Measurements from ENCODE around the gene TGM5.
"Not testable (repeated sequence)": the region's sequence is repeated elsewhere in the genome, so short reads cannot be mapped to it uniquely, and the experiment has no call there.

Gene TGM5

DNA sequence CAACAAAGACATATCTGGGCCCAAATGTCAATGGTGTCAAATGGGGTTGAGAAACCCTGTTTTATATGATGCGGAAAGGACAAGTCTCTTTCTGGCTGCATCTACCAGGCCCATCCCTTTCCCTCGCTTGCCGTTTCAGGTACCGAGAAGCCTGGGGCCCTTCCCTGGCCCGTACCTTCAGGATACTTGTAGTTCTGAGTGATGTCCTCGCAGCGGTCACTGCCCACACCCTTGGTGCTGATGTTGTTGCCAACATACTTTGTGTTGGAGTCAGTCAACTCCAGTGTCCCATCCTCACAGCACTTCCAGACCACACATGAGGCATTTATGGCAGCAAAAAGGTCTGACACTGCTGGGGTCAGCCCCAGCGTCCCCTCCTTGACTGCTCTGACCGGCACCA, 59.7 kb downstream of the TGM5 start:
- no peak for DNase-seq (ENCODE audit: low spot score in 2 of 2)
- Mint-ChIP-seq H3K4me1 (peaks cover 9% of the 10 kb centered on the region), H3K9me3 (no peaks in the 10 kb centered on the region), H3K27ac (no peak overlapping the region), H3K4me3 (no peak overlapping the region), H3K36me3 (no peaks in the 10 kb centered on the region)
- no peak for ATAC-seq

DNA sequence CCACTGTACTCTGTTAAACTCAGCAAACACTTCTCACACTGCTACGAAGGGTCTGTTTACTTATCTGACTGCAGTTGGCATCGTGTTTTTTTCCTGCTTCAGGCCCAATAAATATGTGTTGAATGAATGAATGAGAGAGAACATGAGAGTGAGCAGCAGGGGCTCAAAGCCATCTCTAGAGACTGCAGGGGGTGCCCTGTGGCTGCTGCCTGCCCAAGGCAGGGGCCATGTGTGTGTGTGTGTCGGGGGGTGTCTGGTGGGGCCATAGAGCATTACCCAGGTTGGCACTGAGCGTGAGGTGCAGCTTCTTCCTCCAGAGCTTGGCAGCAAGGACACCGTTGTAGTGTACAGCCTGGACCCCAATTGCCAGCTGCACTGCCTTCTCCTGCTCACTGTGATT, 60.7 kb downstream of the TGM5 start:
- ATAC-seq (no peak), DNase-seq (ENCODE audit: low spot score in 2 of 2) (no peak)
- Mint-ChIP-seq H3K27ac (no peak overlapping the region), H3K36me3 (no peaks in the 10 kb centered on the region), H3K4me3 (no peak overlapping the region), H3K4me1 (peaks cover 9% of the 10 kb centered on the region), H3K9me3 (no peaks in the 10 kb centered on the region)

DNA sequence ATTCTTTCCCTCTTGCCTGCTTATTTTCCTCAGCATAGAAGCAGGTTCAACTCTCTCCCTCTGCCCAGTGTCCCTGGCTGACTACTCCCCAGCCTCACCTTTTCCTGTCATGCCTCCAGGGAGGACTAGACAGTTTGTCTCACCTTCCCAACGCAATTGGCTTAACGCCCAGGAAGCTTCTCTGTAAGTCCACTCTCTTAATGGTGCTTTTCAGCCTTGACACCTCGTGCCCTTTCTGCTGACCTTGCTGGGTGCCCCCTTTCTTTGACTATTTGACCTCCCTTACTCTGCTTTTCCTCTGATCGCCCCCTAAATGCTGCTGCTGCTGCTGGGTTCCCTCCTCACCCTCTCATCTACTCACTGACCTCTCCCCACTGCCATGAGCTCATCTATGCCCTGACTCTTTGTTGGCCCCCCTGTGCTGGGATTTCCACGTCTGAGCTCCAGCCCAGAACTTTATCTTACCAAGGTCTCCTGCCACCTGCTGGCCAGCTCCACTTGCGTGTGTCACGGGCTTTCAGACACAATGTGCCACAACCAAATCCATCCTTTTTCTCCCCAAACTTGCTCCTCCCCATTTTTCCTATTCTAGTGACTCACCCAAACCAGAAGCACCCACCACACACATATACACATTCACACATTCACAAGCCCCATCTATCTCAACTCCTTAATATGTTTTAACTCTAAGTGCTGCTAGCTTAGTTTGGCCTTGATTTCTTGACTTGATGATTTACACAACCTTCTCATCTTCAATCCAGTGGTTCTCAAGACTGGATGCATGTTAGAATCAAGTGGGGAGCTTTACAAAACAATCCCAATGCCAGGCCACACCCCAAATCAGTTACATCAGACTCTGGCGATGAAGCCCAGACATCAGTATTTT, 62.5 kb downstream of the TGM5 start:
- H3K9me3 Mint-ChIP-seq: no peaks in the 10 kb centered on the region
- DNase-seq (ENCODE audit: low spot score in 2 of 2) (peak in 1 of 2 donors; percentile 58), ATAC-seq (peak; percentile 70)
- H3K4me3 Mint-ChIP-seq: no peak overlapping the region
- H3K36me3 Mint-ChIP-seq: no peaks in the 10 kb centered on the region
- H3K4me1 Mint-ChIP-seq: peaks cover 18% of the 10 kb centered on the region
- H3K27ac Mint-ChIP-seq: no peak overlapping the region

DNA sequence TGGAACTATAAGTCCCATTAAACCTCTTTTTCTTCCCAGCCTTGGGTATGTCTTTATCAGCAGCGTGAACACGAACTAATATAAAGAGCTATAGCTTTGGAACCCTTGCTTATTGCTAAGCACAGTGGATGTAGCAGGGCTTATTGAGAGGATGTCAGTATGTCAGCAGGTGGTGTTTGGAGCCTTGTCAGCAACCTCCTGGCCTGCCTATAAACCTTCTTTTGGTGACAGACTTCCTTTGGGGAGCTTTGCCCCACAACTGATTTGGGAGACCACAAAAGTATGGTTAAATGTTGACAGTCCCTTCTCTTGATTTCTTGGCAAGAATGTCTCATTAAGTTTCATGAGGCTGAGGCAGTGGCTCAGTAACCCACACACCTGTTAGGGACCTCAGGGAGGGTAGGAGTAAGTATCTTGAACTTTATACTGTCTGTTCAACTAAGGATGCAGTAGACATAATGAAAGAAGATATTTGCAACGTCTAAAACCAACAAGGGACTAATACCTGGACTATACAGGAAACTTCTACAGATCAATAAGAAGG, 66.7 kb downstream of the TGM5 start:
- peak; percentile 70 for ATAC-seq
- Mint-ChIP-seq H3K27ac (no peak overlapping the region), H3K4me3 (no peak overlapping the region), H3K9me3 (no peaks in the 10 kb centered on the region), H3K4me1 (peaks cover 18% of the 10 kb centered on the region), H3K36me3 (peaks cover 28% of the 10 kb centered on the region)
- DNase-seq (ENCODE audit: low spot score in 2 of 2): peak in 1 of 2 donors; percentile 44

DNA sequence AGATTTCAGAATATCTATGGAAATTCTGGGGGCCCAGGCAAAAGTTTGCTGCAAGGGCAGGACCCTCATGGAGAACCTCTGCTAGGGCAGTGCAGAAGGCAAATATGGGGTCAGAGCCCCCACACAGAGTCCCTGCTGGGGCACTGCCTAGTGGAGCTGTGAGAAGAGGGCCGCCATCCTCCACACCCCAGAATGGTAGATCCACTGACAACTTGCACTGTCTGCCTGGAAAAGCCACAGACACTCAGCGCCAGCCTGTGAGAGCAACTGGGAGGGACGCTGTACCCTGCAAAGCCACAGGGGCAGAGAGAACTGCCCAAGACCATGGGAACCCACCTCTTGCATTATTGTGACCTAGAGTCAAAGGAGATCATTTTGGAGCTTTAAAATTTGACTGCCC, 67.7 kb downstream of the TGM5 start:
- ATAC-seq (no peak), DNase-seq (ENCODE audit: low spot score in 2 of 2) (no peak)
- Mint-ChIP-seq H3K4me1 (peaks cover 10% of the 10 kb centered on the region), H3K9me3 (no peaks in the 10 kb centered on the region), H3K36me3 (peaks cover 39% of the 10 kb centered on the region), H3K27ac (no peak overlapping the region), H3K4me3 (no peak overlapping the region)

DNA sequence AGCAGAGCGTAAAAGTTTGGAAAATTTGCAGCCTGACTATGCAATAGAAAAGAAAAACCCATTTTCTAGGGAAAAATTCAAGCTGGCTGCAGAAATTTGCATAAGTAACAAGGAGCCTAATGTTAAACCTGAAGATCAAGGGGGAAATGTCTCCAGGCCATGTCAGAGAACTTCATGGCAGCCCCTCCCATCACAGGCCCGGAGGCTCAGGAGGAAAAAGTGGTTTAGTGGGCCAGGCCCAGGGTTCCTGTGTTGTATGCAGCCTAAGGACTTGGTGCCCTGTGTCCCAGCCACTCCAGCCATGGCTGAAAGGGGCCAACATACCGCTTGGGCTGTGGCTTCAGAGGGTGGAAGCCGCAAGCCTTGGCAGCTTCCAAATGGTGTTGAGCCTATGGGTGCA, 68.2 kb downstream of the TGM5 start:
- H3K4me3 Mint-ChIP-seq; H3K9me3 Mint-ChIP-seq; H3K27ac Mint-ChIP-seq; DNase-seq (ENCODE audit: low spot score in 2 of 2); H3K4me1 Mint-ChIP-seq; ATAC-seq: not testable (repeated sequence)
- H3K36me3 Mint-ChIP-seq: peaks cover 43% of the 10 kb centered on the region

DNA sequence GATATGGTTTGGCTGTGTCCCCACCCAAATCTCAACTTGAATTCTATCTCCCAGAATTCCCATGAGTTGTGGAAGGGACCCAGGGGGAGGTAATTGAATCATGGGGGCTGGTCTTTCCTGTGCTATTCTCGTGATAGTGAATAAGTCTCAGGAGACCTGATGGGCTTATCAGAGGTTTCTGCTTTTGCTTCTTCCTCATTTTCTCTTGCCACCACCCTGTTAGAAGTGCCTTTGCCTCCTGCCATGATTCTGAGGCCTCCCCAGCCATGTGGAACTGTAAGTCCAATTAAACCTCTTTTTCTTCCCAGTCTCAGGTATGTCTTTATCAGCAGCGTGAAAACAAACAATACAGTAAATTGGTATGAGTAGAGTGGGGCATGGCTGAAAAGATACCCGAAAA, 69.0 kb downstream of the TGM5 start:
- H3K4me3 Mint-ChIP-seq: not testable (repeated sequence)

DNA sequence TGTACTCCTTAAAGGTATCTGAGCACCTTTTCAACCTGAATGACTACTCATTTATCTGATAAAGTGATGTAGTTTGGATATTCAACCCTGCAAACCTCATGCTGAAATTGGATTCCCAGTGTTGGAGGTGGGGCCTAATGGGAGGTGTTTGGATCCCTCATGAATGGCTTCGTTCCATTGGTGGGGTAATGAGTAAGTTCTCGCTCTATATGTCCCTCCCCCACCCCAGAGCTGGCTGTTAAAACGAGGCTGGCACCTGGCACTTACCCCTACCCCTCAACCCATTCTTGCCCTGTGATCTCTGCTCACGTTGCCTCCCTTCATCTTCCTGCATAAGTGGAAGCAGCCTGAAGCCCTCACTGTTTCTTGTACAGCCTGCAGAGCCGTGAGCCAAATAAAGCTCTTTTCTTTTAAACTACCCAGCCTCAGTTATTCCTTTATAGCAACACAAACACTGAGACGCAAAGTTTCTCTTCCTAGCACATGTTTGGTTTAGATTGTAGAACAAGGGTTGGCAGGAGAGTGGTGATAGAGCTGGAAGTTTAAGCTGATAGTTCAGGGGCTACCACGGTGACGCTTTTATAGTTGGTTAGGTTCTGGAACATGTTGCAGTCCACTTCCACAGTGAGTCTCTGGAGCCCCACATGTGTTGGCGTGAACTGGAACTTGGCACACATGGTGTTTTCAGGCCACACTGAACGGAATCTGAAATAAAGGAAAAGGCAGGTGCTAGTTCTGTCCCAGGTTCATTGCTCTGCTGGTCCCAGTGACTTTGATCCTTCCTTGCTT, 69.8 kb downstream of the TGM5 start:
- Mint-ChIP-seq H3K4me3 (no peak overlapping the region), H3K9me3 (no peaks in the 10 kb centered on the region), H3K27ac (peak overlapping the region; percentile 26), H3K4me1 (peaks cover 9% of the 10 kb centered on the region), H3K36me3 (peaks cover 59% of the 10 kb centered on the region)
- DNase-seq (ENCODE audit: low spot score in 2 of 2) (no peak), ATAC-seq (no peak)

More for the DNA sequence above, 69.0 kb downstream of the TGM5 start:
- H3K36me3 Mint-ChIP-seq: peaks cover 51% of the 10 kb centered on the region
- H3K9me3 Mint-ChIP-seq; ATAC-seq; H3K27ac Mint-ChIP-seq; DNase-seq (ENCODE audit: low spot score in 2 of 2); H3K4me1 Mint-ChIP-seq: not testable (repeated sequence)

DNA sequence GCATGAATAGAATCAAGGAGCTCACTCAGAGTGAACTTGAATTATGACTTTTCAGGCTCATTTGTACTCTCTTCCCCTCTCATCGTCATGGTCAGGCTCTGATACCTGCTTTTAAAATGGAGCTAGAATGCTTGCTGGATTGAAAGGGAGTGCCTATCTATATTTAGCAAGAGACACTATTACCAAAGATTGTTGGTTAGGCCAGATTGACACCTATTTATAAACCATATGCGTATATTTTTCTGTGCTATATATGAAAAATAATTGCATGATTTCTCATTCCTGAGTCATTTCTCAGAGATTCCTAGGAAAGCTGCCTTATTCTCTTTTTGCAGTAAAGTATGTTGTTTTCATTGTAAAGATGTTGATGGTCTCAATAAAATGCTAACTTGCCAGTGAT, 71.9 kb downstream of the TGM5 start:
- no peak overlapping the region for H3K4me3 Mint-ChIP-seq
- H3K9me3 Mint-ChIP-seq: no peaks in the 10 kb centered on the region
- H3K4me1 Mint-ChIP-seq: peaks cover 3% of the 10 kb centered on the region
- DNase-seq (ENCODE audit: low spot score in 2 of 2) (peak in 1 of 2 donors; percentile 15), ATAC-seq (no peak)
- peaks cover 81% of the 10 kb centered on the region for H3K36me3 Mint-ChIP-seq
- no peak overlapping the region for H3K27ac Mint-ChIP-seq

DNA sequence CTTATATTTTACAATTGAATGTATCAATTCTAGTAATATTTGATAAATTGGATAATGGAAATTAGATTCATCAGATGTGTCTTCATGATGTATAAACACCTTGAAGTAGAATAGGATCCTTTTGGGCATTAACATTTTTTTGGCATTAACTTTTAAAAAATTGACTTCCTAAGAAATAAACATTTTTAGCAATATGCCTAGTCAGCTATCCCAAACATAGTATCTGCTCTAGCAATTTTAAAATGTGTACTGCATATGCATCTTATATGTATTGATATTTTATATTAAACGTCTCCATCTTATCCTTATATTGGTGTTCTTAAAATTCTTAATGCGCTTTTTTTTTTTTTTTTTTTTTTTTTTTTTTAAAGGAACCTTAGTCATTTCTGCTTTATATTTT, 73.0 kb downstream of the TGM5 start:
- DNase-seq (ENCODE audit: low spot score in 2 of 2): no peak
- H3K36me3 Mint-ChIP-seq: peaks cover 92% of the 10 kb centered on the region
- ATAC-seq: no peak
- H3K9me3 Mint-ChIP-seq: no peaks in the 10 kb centered on the region
- no peak overlapping the region for H3K27ac Mint-ChIP-seq
- H3K4me1 Mint-ChIP-seq: peaks cover 6% of the 10 kb centered on the region
- H3K4me3 Mint-ChIP-seq: no peak overlapping the region

DNA sequence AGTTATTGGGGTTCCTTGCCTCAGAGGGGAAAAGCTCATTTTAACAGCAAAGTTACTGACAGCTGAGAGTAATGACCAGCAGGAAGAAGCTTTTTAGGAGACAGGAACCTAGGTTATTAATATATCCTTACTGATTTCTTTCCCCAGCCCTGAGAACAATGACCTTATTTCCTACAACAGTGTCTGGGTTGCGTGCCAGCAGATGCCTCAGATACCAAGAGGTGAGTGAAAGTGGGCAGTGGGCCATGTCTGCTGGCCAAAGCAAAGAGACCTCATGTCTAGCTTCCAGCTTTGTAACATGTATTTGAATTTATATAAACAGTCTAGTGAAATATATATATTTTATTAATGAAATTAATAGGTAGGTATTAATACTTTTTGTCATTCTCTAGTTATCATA, 76.5 kb downstream of the TGM5 start:
- ATAC-seq (no peak), DNase-seq (ENCODE audit: low spot score in 2 of 2) (no peak)
- Mint-ChIP-seq H3K4me3 (no peak overlapping the region), H3K36me3 (peaks cover 97% of the 10 kb centered on the region), H3K9me3 (no peaks in the 10 kb centered on the region), H3K4me1 (peaks cover 19% of the 10 kb centered on the region), H3K27ac (no peak overlapping the region)

DNA sequence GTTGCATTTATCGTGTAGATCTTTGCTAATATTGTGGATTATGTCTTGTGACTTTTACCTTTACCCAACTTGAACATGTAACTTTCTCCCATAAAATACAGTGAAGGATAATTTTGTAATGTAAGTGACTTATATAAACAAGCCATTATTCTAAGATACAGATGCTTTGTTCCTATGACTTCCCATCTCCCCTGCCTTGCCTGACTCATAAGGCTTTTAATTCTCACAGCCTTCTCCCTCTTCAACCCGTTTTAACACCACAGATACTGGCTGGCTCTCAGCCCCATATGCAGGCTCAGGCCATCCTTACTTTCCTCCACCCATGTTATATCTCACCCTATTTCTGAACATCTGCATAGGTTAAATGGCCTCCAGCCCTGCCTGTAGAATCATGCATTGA, 77.4 kb downstream of the TGM5 start:
- Mint-ChIP-seq H3K4me3 (no peak overlapping the region), H3K27ac (no peak overlapping the region), H3K9me3 (no peaks in the 10 kb centered on the region), H3K36me3 (peaks cover 97% of the 10 kb centered on the region), H3K4me1 (peaks cover 25% of the 10 kb centered on the region)
- DNase-seq (ENCODE audit: low spot score in 2 of 2): no peak
- no peak for ATAC-seq

DNA sequence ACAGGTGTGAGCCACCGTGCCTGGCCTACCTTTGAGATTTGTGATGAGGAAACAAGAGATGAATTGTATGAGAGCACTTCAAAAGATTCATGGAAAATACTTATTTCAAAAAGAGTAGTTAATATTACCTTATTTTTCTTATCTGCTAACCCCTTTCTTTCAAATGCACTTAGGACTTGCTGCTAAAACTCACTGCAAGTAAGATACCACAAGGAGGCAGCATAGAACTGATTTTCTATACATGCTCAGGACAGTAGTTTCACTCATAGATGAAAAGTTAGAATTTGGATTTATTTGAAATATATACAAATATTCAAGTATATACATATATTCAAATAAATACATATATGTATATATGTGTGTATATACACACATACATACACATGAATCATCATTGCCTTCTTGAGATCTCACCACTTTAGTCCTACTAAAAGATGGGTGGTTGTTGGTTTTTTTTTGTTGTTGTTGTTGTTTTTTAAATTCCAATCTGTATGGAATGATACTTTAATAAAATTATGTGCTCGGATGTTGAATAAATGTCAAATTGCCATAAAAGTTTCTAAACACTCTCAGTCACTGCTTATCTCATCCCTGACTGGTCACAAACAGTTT, 79.1 kb downstream of the TGM5 start:
- peak overlapping the region; percentile 96 for H3K27ac Mint-ChIP-seq
- peaks cover 25% of the 10 kb centered on the region for H3K4me1 Mint-ChIP-seq
- no peak for ATAC-seq

DNA sequence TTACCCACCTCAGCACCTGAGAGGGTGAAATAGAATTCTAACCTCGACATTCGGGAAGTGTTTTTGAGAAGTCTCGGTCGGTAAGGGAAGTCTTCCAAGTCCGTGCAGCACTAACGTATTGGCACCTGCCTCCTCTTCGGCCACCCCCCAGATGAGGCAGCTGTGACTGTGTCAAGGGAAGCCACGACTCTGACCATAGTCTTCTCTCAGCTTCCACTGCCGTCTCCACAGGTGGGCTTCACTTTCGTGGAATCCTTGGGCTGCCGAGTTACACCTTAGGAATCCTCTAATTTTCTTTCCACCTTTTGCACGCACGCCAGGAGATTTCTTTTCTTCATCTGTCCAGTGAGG, 80.8 kb downstream of the TGM5 start:
- Mint-ChIP-seq H3K27ac (peak overlapping the region; percentile 96), H3K36me3 (peaks cover 84% of the 10 kb centered on the region), H3K9me3 (no peaks in the 10 kb centered on the region), H3K4me3 (peak overlapping the region; percentile 88), H3K4me1 (peaks cover 31% of the 10 kb centered on the region)
- ATAC-seq: peak; percentile 52
- no peak for DNase-seq (ENCODE audit: low spot score in 2 of 2)

More for the DNA sequence above, 79.1 kb downstream of the TGM5 start:
- Mint-ChIP-seq H3K4me3 (peak overlapping the region; percentile 88), H3K9me3 (no peaks in the 10 kb centered on the region), H3K36me3 (peaks cover 86% of the 10 kb centered on the region)
- DNase-seq (ENCODE audit: low spot score in 2 of 2): no peak

Data from stimulated activated effector memory CD8-positive, alpha-beta T cell treated with anti-CD3 and anti-CD28 coated beads, Interleukin-12 subunit alpha, Interleukin-12 subunit beta, amount 100 ng/mL, for 72 hours (primary cell).